ENCODE results near the gene RRM1. TPM values are rescaled to one million over a fixed set of nuclear protein-coding genes. Genes with fewer than 3 reads are reported as not detected.

The RRM1 gene
- total and polyA plus RNA-seq, 2 experiments from 2014 or later: 41.0 to 44.6 TPM

- DNase-seq (ENCODE audit: low read depth in 1 of 2, low spot score in 1 of 2): no peak
- no peak for TF ChIP-seq CTCF (IDR thresholded peaks at IDR 0.05; ENCODE audit: low read depth, low read length)
- Histone ChIP-seq H3K4me3 (no peak overlapping the region), H3K9me3 (ENCODE audit: low read depth) (no peaks in the 10 kb centered on the region), H3K36me3 (peaks cover 8% of the 10 kb centered on the region), H3K27ac (no peak overlapping the region), H3K27me3 (no peaks in the 10 kb centered on the region), H3K4me1 (ENCODE audit: low read depth) (no peaks in the 10 kb centered on the region)
Measured at GRCh38 chr11:4102711-4103110, 8.1 kb downstream of the RRM1 start.

GRCh38 chr11:4103269-4103668, 8.7 kb downstream of the RRM1 start:
- H3K27me3 ChIP-seq: no peaks in the 10 kb centered on the region
- H3K27ac ChIP-seq: no peak overlapping the region
- no peak overlapping the region for H3K4me3 ChIP-seq
- H3K4me1 ChIP-seq (ENCODE audit: low read depth): no peaks in the 10 kb centered on the region
- no peak for TF ChIP-seq CTCF (IDR thresholded peaks at IDR 0.05; ENCODE audit: low read depth, low read length)
- DNase-seq (ENCODE audit: low read depth in 1 of 2, low spot score in 1 of 2): no peak
- no peaks in the 10 kb centered on the region for H3K9me3 ChIP-seq (ENCODE audit: low read depth)
- H3K36me3 ChIP-seq: peaks cover 8% of the 10 kb centered on the region

GRCh38 chr11:4105916-4106315, 11.3 kb downstream of the RRM1 start:
- no peak for TF ChIP-seq CTCF (IDR thresholded peaks at IDR 0.05; ENCODE audit: low read depth, low read length)
- Histone ChIP-seq H3K36me3 (peaks cover 18% of the 10 kb centered on the region), H3K27ac (no peak overlapping the region)

GRCh38 chr11:4111834-4112233, 17.2 kb downstream of the RRM1 start:
- H3K4me3 ChIP-seq: no peak overlapping the region
- H3K27ac ChIP-seq: no peak overlapping the region
- no peaks in the 10 kb centered on the region for H3K9me3 ChIP-seq (ENCODE audit: low read depth)
- no peak for TF ChIP-seq CTCF (IDR thresholded peaks at IDR 0.05; ENCODE audit: low read depth, low read length)
- H3K36me3 ChIP-seq: peaks cover 17% of the 10 kb centered on the region
- no peaks in the 10 kb centered on the region for H3K4me1 ChIP-seq (ENCODE audit: low read depth)
- no peaks in the 10 kb centered on the region for H3K27me3 ChIP-seq
- no peak for DNase-seq (ENCODE audit: low read depth in 1 of 2, low spot score in 1 of 2)

More at GRCh38 chr11:4105916-4106315, 11.3 kb downstream of the RRM1 start:
- Histone ChIP-seq H3K27me3 (no peaks in the 10 kb centered on the region), H3K9me3 (ENCODE audit: low read depth) (no peaks in the 10 kb centered on the region), H3K4me3 (no peak overlapping the region), H3K4me1 (ENCODE audit: low read depth) (no peaks in the 10 kb centered on the region)
- no peak for DNase-seq (ENCODE audit: low read depth in 1 of 2, low spot score in 1 of 2)

GRCh38 chr11:4115128-4115527, 20.5 kb downstream of the RRM1 start:
- Histone ChIP-seq H3K4me1 (ENCODE audit: low read depth) (no peaks in the 10 kb centered on the region), H3K27me3 (no peaks in the 10 kb centered on the region), H3K27ac (no peak overlapping the region), H3K36me3 (peaks cover 12% of the 10 kb centered on the region), H3K4me3 (no peak overlapping the region), H3K9me3 (ENCODE audit: low read depth) (no peaks in the 10 kb centered on the region)
- DNase-seq (ENCODE audit: low read depth in 1 of 2, low spot score in 1 of 2): no peak
- no peak for TF ChIP-seq CTCF (IDR thresholded peaks at IDR 0.05; ENCODE audit: low read depth, low read length)

GRCh38 chr11:4118107-4118506, 23.5 kb downstream of the RRM1 start:
- H3K36me3 ChIP-seq: peaks cover 11% of the 10 kb centered on the region
- no peak for TF ChIP-seq CTCF (IDR thresholded peaks at IDR 0.05; ENCODE audit: low read depth, low read length)
- peak in 1 of 2 donors; percentile 48 for DNase-seq (ENCODE audit: low read depth in 1 of 2, low spot score in 1 of 2)

More at GRCh38 chr11:4118107-4118506, 23.5 kb downstream of the RRM1 start:
- Histone ChIP-seq H3K27me3 (no peaks in the 10 kb centered on the region), H3K9me3 (ENCODE audit: low read depth) (no peaks in the 10 kb centered on the region), H3K4me3 (no peak overlapping the region), H3K4me1 (ENCODE audit: low read depth) (no peaks in the 10 kb centered on the region), H3K27ac (no peak overlapping the region)
